COLO668 (cell line): ENCODE data around the gene SYT5.

Experiments used
- DNase-seq: peaks from one replicate; lab custom pipeline; 2025; ENCODE audit not compliant: unreplicated experiment; lab: John Stamatoyannopoulos, UW

SYT5 gene

GRCh38 chr19:55147545-55148251 is 32.4 kb downstream of the SYT5 start:
- DNase-seq, result no peak

GRCh38 chr19:55146705-55147273 is 33.3 kb downstream of the SYT5 start:
- DNase-seq, result peak; percentile 37

GRCh38 chr19:55146078-55146704 is 33.9 kb downstream of the SYT5 start:
- DNase-seq, result peak; percentile 27

- no peak for DNase-seq
These were observed 34.9 kb downstream of the SYT5 start for GRCh38 chr19:55145232-55145631.

GRCh38 chr19:55141696-55142095 is 38.4 kb downstream of the SYT5 start:
- no peak for DNase-seq

- DNase-seq, result no peak
These were observed 42.2 kb downstream of the SYT5 start for GRCh38 chr19:55137915-55138314.

GRCh38 chr19:55136399-55137102 is 43.5 kb downstream of the SYT5 start:
- no peak for DNase-seq

- DNase-seq, result no peak
These were observed 45.4 kb downstream of the SYT5 start for GRCh38 chr19:55134736-55135135.

- DNase-seq, result no peak
These were observed 46.2 kb downstream of the SYT5 start for GRCh38 chr19:55133639-55134444.

- no peak for DNase-seq
These were observed 47.5 kb downstream of the SYT5 start for GRCh38 chr19:55132453-55133129.

GRCh38 chr19:55131421-55131820 is 48.7 kb downstream of the SYT5 start:
- DNase-seq, result no peak
